H9 (cell line): Measurements from ENCODE around the gene UQCRHL. TPM values are rescaled to one million over a fixed set of nuclear protein-coding genes. Genes with fewer than 3 reads are reported as not detected.
A peak's percentile ranks its signal among the peaks of the same experiment; 100 is the strongest.

Experiments used
- DNase-seq: peaks from one replicate; pipeline ENCODE4 v3.0.0-alpha.2; 2017
- H2AFZ ChIP-seq: one replicate; pipeline ENCODE4 v1.6.1; 2013; ENCODE audit warnings: mild to moderate bottlenecking, low read length, control low read depth, moderate library complexity
- H2AK5ac ChIP-seq: 2 replicates; pipeline ENCODE4 v1.6.1; 2013; ENCODE audit warnings: low read length, control low read depth, mixed read lengths; ENCODE audit not compliant: insufficient read length
- H2BK120ac ChIP-seq: one replicate; pipeline ENCODE4 v1.6.1; 2013; ENCODE audit warnings: low read depth, mild to moderate bottlenecking, low read length, control low read depth, inconsistent platforms; ENCODE audit not compliant: poor library complexity, severe bottlenecking
- H2BK12ac ChIP-seq: 2 replicates; pipeline ENCODE4 v1.6.1; 2013; ENCODE audit warnings: low read length, control low read depth, mixed read lengths, low read depth; ENCODE audit not compliant: insufficient read length
- H2BK15ac ChIP-seq: 2 replicates; pipeline ENCODE4 v1.6.1; 2013; ENCODE audit warnings: low read depth, low read length, control low read depth
- H2BK20ac ChIP-seq: one replicate; pipeline ENCODE4 v1.6.1; 2013; ENCODE audit warnings: low read depth, mild to moderate bottlenecking, low read length, control low read depth, inconsistent platforms; ENCODE audit not compliant: poor library complexity, severe bottlenecking
- H2BK5ac ChIP-seq: 2 replicates; pipeline ENCODE4 v1.6.1; 2013; ENCODE audit warnings: low read length, control low read depth, mixed read lengths; ENCODE audit not compliant: insufficient read length
- H3K14ac ChIP-seq: 2 replicates; pipeline ENCODE4 v1.6.1; 2013; ENCODE audit warnings: low read length, control low read depth; ENCODE audit not compliant: insufficient read depth
- H3K18ac ChIP-seq: 2 replicates; pipeline ENCODE4 v1.6.1; 2013; ENCODE audit warnings: low read depth, mild to moderate bottlenecking, mixed read lengths, low read length, control low read depth; ENCODE audit not compliant: insufficient read length
- H3K23ac ChIP-seq: 2 replicates; pipeline ENCODE4 v1.6.1; 2013; ENCODE audit warnings: low read length, control low read depth, mixed read lengths, low read depth; ENCODE audit not compliant: insufficient read length
- H3K23me2 ChIP-seq: 2 replicates; pipeline ENCODE4 v1.6.1; 2013; ENCODE audit warnings: low read depth, mild to moderate bottlenecking, mixed read lengths, low read length, control low read depth; ENCODE audit not compliant: insufficient read length, poor library complexity, severe bottlenecking
- H3K27ac ChIP-seq: 2 replicates; pipeline ENCODE4 v1.5.1; 2013; ENCODE audit warnings: low read length, control low read depth, mixed read lengths, low read depth; ENCODE audit not compliant: insufficient read length
- H3K27me3 ChIP-seq: 2 replicates; pipeline ENCODE4 v1.6.1; 2013; ENCODE audit warnings: low read length, control low read depth, inconsistent platforms; ENCODE audit not compliant: insufficient read depth
- H3K4ac ChIP-seq: 2 replicates; pipeline ENCODE4 v1.6.1; 2013; ENCODE audit warnings: low read depth, mild to moderate bottlenecking, control low read depth, inconsistent platforms, low read length, moderate library complexity
- H3K4me1 ChIP-seq: 2 replicates; pipeline ENCODE4 v1.6.1; 2013; ENCODE audit warnings: low read length, control low read depth, inconsistent platforms; ENCODE audit not compliant: insufficient read depth
- H3K4me2 ChIP-seq: 2 replicates; pipeline ENCODE4 v1.6.1; 2013; ENCODE audit warnings: low read length, control low read depth, mixed read lengths; ENCODE audit not compliant: insufficient read length, insufficient read depth
- H3K56ac ChIP-seq: 2 replicates; pipeline ENCODE4 v1.6.1; 2013; ENCODE audit warnings: low read depth, mild to moderate bottlenecking, mixed read lengths, low read length, control low read depth; ENCODE audit not compliant: insufficient read length
- H3K79me1 ChIP-seq: 2 replicates; pipeline ENCODE4 v1.6.1; 2013; ENCODE audit warnings: low read depth, mild to moderate bottlenecking, moderate library complexity, low read length, control low read depth, inconsistent platforms; ENCODE audit not compliant: insufficient read depth, poor library complexity, severe bottlenecking
- H3K79me2 ChIP-seq: 2 replicates; pipeline ENCODE4 v1.6.1; 2013; ENCODE audit warnings: low read length, control low read depth, inconsistent platforms; ENCODE audit not compliant: insufficient read depth
- H3K9ac ChIP-seq: 2 replicates; pipeline ENCODE4 v1.6.1; 2013; ENCODE audit warnings: low read length, control low read depth, mixed read lengths; ENCODE audit not compliant: insufficient read length; ENCODE audit errors: extremely low read depth
- H3K9me3 ChIP-seq: one replicate; pipeline ENCODE4 v1.6.1; 2013; ENCODE audit warnings: low read depth, low read length, inconsistent platforms; ENCODE audit not compliant: control insufficient read depth
- H3T11ph ChIP-seq: one replicate; pipeline ENCODE4 v1.6.1; 2013; ENCODE audit warnings: mild to moderate bottlenecking, low read length, control low read depth, inconsistent platforms
- H4K20me1 ChIP-seq: one replicate; pipeline ENCODE4 v1.6.1; 2013; ENCODE audit not compliant: control insufficient read depth, insufficient read length, insufficient read depth
- H4K5ac ChIP-seq: 2 replicates; pipeline ENCODE4 v1.6.1; 2013; ENCODE audit warnings: low read depth, mild to moderate bottlenecking, mixed read lengths, low read length, control low read depth; ENCODE audit not compliant: insufficient read length
- H4K8ac ChIP-seq: replicated peaks from 2 replicates; pipeline ENCODE4 v1.6.1; 2013; ENCODE audit warnings: low read length, control low read depth, mixed read lengths, low read depth; ENCODE audit not compliant: insufficient read length
- H4K91ac ChIP-seq: 2 replicates; pipeline ENCODE4 v1.6.1; 2013; ENCODE audit warnings: low read depth, mild to moderate bottlenecking, moderate library complexity, mixed read lengths, low read length, control low read depth; ENCODE audit not compliant: insufficient read length
- H3K27ac Mint-ChIP-seq, 3 experiments: 2 replicates in 2 of 3; 3 replicates in 1 of 3; pipeline ENCODE4 v1.8.0; 2020 to 2021; ENCODE audit warnings: mixed read lengths in 3 of 3, mild to moderate bottlenecking in 1 of 3, moderate library complexity in 1 of 3
- H3K27me3 Mint-ChIP-seq: 2 replicates; pipeline ENCODE4 v1.8.0; 2021; ENCODE audit warnings: low read depth, mild to moderate bottlenecking, moderate library complexity, mixed read lengths
- H3K36me3 Mint-ChIP-seq, 3 experiments: 2 replicates in 2 of 3; 3 replicates in 1 of 3; pipeline ENCODE4 v1.8.0; 2020 to 2021; ENCODE audit warnings: low read depth in 3 of 3, mixed read lengths in 3 of 3; ENCODE audit not compliant: insufficient read depth in 1 of 3
- H3K4me1 Mint-ChIP-seq, 2 experiments: 2 replicates each; pipeline ENCODE4 v1.8.0; 2020; ENCODE audit warnings: mixed read lengths in 2 of 2
- H3K4me3 Mint-ChIP-seq, 2 experiments: 2 replicates in 1 of 2; 3 replicates in 1 of 2; pipeline ENCODE4 v1.8.0; 2020 to 2021; ENCODE audit warnings: mild to moderate bottlenecking in 2 of 2, mixed read lengths in 2 of 2, moderate library complexity in 1 of 2
- H3K9me3 Mint-ChIP-seq, 2 experiments: 2 replicates in 1 of 2; 3 replicates in 1 of 2; pipeline ENCODE4 v1.8.0; 2020; ENCODE audit warnings: mild to moderate bottlenecking in 2 of 2, mixed read lengths in 2 of 2, moderate library complexity in 1 of 2
- CTCF ChIP-seq: fragments of 200-600 bp; sonication (generic); conservative IDR thresholded peaks from 3 replicates; pipeline ENCODE4 v1.8.0; 2021; ENCODE audit warnings: antibody characterized with exemption, mild to moderate bottlenecking
- WGBS: extraction: QIAGEN DNeasy Blood & Tissue Kit; methylation state at CpG from one replicate; pipeline ENCODE4 v1.1.7; 2013; ENCODE audit warnings: missing lambda C conversion rate, low lambda C conversion rate, mixed read lengths; ENCODE audit not compliant: insufficient read length; ENCODE audit errors: extremely low coverage; 5-methylcytosine and 5-hydroxymethylcytosine counted together
- total RNA-seq: library from RNA; stranded (reverse); gene quantifications from 2 replicates; pipeline ENCODE4 v1.2.1, GENCODE V29; 2021

The UQCRHL gene
- total RNA-seq, 1 experiment from 2014 or later = 2.0 TPM

- DNase-seq = no peak
- H3K9me3 Mint-ChIP-seq = no peaks in the 10 kb centered on the region; a peak in 1 of 5 replicates
- peaks cover 3% of the 10 kb centered on the region for H3K79me1 ChIP-seq
- H2BK5ac ChIP-seq = no peak overlapping the region
- H3T11ph ChIP-seq = no peak overlapping the region
- peaks cover 27 to 29% of the 10 kb centered on the region in 2 experiments for H3K4me1 Mint-ChIP-seq
- no peak overlapping the region for H2AK5ac ChIP-seq
- no peak overlapping the region for H3K4ac ChIP-seq
- TF ChIP-seq CTCF = no peak
- H3K36me3 Mint-ChIP-seq = peaks cover 0 to 2% (median 2%) of the 10 kb centered on the region in 3 experiments; a peak in 2 of 7 replicates
- no peak overlapping the region for H4K91ac ChIP-seq
- no peak overlapping the region for H2AFZ ChIP-seq
- H3K27ac Mint-ChIP-seq = no peak overlapping the region
- no peak overlapping the region for H3K14ac ChIP-seq
- no peak overlapping the region for H2BK120ac ChIP-seq
- H3K18ac ChIP-seq = no peak overlapping the region
- H3K9ac ChIP-seq = no peak overlapping the region
- H2BK12ac ChIP-seq = no peak overlapping the region
- H3K9me3 ChIP-seq = no peaks in the 10 kb centered on the region
- no peaks in the 10 kb centered on the region for H4K20me1 ChIP-seq
- peaks cover 16% of the 10 kb centered on the region; the same call in 1 of the 2 replicates for H3K79me2 ChIP-seq
- H3K27me3 Mint-ChIP-seq = no peaks in the 10 kb centered on the region; the same call in 1 of the 2 replicates
- H3K56ac ChIP-seq = no peak overlapping the region
- no peak overlapping the region for H3K23ac ChIP-seq
- no peak overlapping the region for H3K27ac ChIP-seq
- no peaks in the 10 kb centered on the region for H3K27me3 ChIP-seq
- 0 out of 5 replicates have a peak overlapping the region, but pooled peaks of 1 of the 2 experiments have one; percentile 23 for H3K4me3 Mint-ChIP-seq
- peaks cover 16% of the 10 kb centered on the region for H3K23me2 ChIP-seq
- H4K5ac ChIP-seq = no peak overlapping the region
- H3K4me1 ChIP-seq = peaks cover 2% of the 10 kb centered on the region; the same call in 1 of the 2 replicates
- no peak overlapping the region for H3K4me2 ChIP-seq
- no peak overlapping the region for H2BK20ac ChIP-seq
- H4K8ac ChIP-seq = no peak overlapping the region
- no peak overlapping the region for H2BK15ac ChIP-seq
- WGBS = no CpG with 5 or more reads among the region's 3 CpGs
Measured at GRCh38 chr1:15852828-15853302, 45.4 kb upstream of the UQCRHL start.
